Endothelial cell of umbilical vein (primary cell): ENCODE measurements around the gene FARP1. TPM values are rescaled to one million over a fixed set of nuclear protein-coding genes. Genes with fewer than 3 reads are reported as not detected.

Source experiments
- BruUV-seq: library from RNA; stranded (reverse); fragments of 400-500 nt; replicated peaks from 2 replicates; lab custom pipeline; 2021; lab: Mats Ljungman, UMichigan
- CTCF ChIA-PET: fragments of 300-600, 350-600 bp; sonication (Branson Sonifier 250); formaldehyde crosslinking; loops from one replicate; lab custom pipeline; 2021; ENCODE audit warnings: antibody characterized with exemption, inconsistent platforms; lab: Charles Lee
- POLR2A ChIA-PET: fragments of 300-600, 350-600 bp; sonication (Branson Sonifier 250); formaldehyde crosslinking; loops from one replicate; lab custom pipeline; 2021; ENCODE audit warnings: antibody characterized with exemption, inconsistent platforms; lab: Charles Lee
- DNase-seq: peaks from one replicate; pipeline ENCODE4 v3.0.0-alpha.2; 2011; ENCODE audit warnings: low read depth, low spot score
- FAIRE-seq: peaks from 2 replicates; lab custom pipeline; 2011; peaks lifted over from hg19 to GRCh38; lab: Jason Lieb, UNC
- H2AFZ ChIP-seq: 2 replicates; pipeline ENCODE4 v1.6.0; 2012; ENCODE audit warnings: low read depth, low read length, control low read depth, inconsistent platforms
- H3K27ac ChIP-seq: 2 replicates; pipeline ENCODE4 v1.5.1; 2011; ENCODE audit warnings: low read depth, mild to moderate bottlenecking, control low read depth, low read length, moderate library complexity; ENCODE audit not compliant: insufficient read depth
- H3K27me3 ChIP-seq, 2 experiments: 2 replicates each; pipeline versions ENCODE4 v1.6.0 to v1.6.1; 2011; ENCODE audit warnings: low read length in 2 of 2, mixed read lengths in 1 of 2; ENCODE audit not compliant: control insufficient read depth in 2 of 2, insufficient read depth in 2 of 2
- H3K36me3 ChIP-seq, 2 experiments: 2 replicates in 1 of 2; 3 replicates in 1 of 2; pipeline ENCODE4 v1.5.1; 2011; ENCODE audit warnings: low read length in 2 of 2, mild to moderate bottlenecking in 1 of 2, moderate library complexity in 1 of 2; ENCODE audit not compliant: control insufficient read depth in 2 of 2, insufficient read depth in 2 of 2; ENCODE audit errors: extremely low read depth in 1 of 2
- H3K4me1 ChIP-seq: 3 replicates; pipeline ENCODE4 v1.5.1; 2011; ENCODE audit warnings: mild to moderate bottlenecking, low read length; ENCODE audit not compliant: control insufficient read depth, insufficient read depth; ENCODE audit errors: extremely low read depth
- H3K4me2 ChIP-seq: 2 replicates; pipeline ENCODE4 v1.6.1; 2011; ENCODE audit warnings: low read length, control low read depth, mixed read lengths; ENCODE audit not compliant: insufficient read depth
- H3K4me3 ChIP-seq, 3 experiments: fragments of 200-600 bp in 1 of 3; sonication (generic), shearing (Covaris generic) in 1 of 3; replicated peaks in 1 of 3; 2 replicates each; pipeline ENCODE4 v1.5.1; 2011 to 2016; ENCODE audit warnings: control low read depth in 3 of 3, low read length in 3 of 3, mild to moderate bottlenecking in 2 of 3, inconsistent platforms in 1 of 3, low read depth in 1 of 3, moderate library complexity in 1 of 3; ENCODE audit not compliant: insufficient read depth in 1 of 3
- H3K79me2 ChIP-seq: 2 replicates; pipeline ENCODE4 v1.6.0; 2012; ENCODE audit warnings: low read length, inconsistent platforms; ENCODE audit not compliant: control insufficient read depth, insufficient read depth
- H3K9ac ChIP-seq: replicated peaks from 2 replicates; pipeline ENCODE3; 2011; ENCODE audit warnings: low read length, control low read depth; ENCODE audit not compliant: insufficient read depth; ENCODE audit errors: extremely low read depth
- H3K9me1 ChIP-seq: replicated peaks from 3 replicates; pipeline ENCODE4 v1.6.0; 2011; ENCODE audit warnings: mild to moderate bottlenecking, low read length; ENCODE audit not compliant: control insufficient read depth, insufficient read depth; ENCODE audit errors: extremely low read depth
- H3K9me3 ChIP-seq: replicated peaks from 2 replicates; pipeline ENCODE4 v1.5.1; 2012; ENCODE audit warnings: low read length, inconsistent platforms; ENCODE audit not compliant: control insufficient read depth, insufficient read depth
- H4K20me1 ChIP-seq: replicated peaks from 2 replicates; pipeline ENCODE3; 2011; ENCODE audit warnings: mild to moderate bottlenecking, low read length; ENCODE audit not compliant: control insufficient read depth, insufficient read depth; ENCODE audit errors: extremely low read depth
- CTCF ChIP-seq, 2 donors: IDR thresholded peaks; 1 replicate in 1 of 2; 2 replicates in 1 of 2; pipeline ENCODE4 v1.5.1; 2011; ENCODE audit warnings: low read length in 2 of 2, mild to moderate bottlenecking in 2 of 2, moderate library complexity in 2 of 2, control low read depth in 1 of 2, inconsistent platforms in 1 of 2, low read depth in 1 of 2; ENCODE audit not compliant: insufficient read depth in 1 of 2; ENCODE audit errors: extremely low read depth in 1 of 2
- FOS ChIP-seq: IDR thresholded peaks from 2 replicates; pipeline ENCODE4 v1.6.1; 2011; ENCODE audit warnings: mild to moderate bottlenecking, low read length, moderate library complexity, borderline replicate concordance; ENCODE audit not compliant: insufficient read depth
- JUN ChIP-seq: IDR thresholded peaks from 2 replicates; pipeline ENCODE4 v1.6.1; 2011; ENCODE audit warnings: borderline replicate concordance, low read depth; ENCODE audit not compliant: insufficient read length, insufficient read depth
- MAX ChIP-seq: IDR thresholded peaks from 2 replicates; pipeline ENCODE4 v1.6.1; 2011; ENCODE audit not compliant: insufficient read depth, insufficient read length
- MYC ChIP-seq: IDR thresholded peaks from one replicate; pipeline ENCODE4 v1.6.1; 2011; ENCODE audit warnings: mild to moderate bottlenecking, low read depth, low read length
- POLR2A ChIP-seq: IDR thresholded peaks from 2 replicates; pipeline ENCODE4 v1.6.1; 2012; ENCODE audit warnings: low read depth, mild to moderate bottlenecking, control low read depth, low read length
- POLR2AphosphoS5 ChIP-seq: IDR thresholded peaks from 2 replicates; pipeline ENCODE4 v1.6.1; 2012; ENCODE audit warnings: low read depth, mild to moderate bottlenecking, control low read depth, low read length, moderate library complexity; ENCODE audit not compliant: insufficient read depth
- dilution Hi-C: fragments of 300-500 bp; cut with MboI; formaldehyde crosslinking; loops from one replicate; pipeline ENCODE4 v1.15.0; 2019; ENCODE audit warnings: low sequenced_read_pairs; ENCODE audit not compliant: extremely low pct_ligation_motif_present
- intact Hi-C: fragments of 100-400 bp; cut with micrococcal nuclease; formaldehyde crosslinking; loops from one replicate; pipeline ENCODE4 v1.10.0; 2022
- polyA plus RNA-seq, 4 experiments: library from polyadenylated mRNA; depleted of rRNA in 3 of 4; stranded (reverse) in 3 of 4; unstranded in 1 of 4; fragments of >200 nt; gene quantifications; 2 replicates each; pipeline versions ENCODE4 v1.2.1 to v1.2.3, GENCODE V29; 2011 to 2012; ENCODE audit warnings: missing spikeins in 1 of 4
- total RNA-seq: library from RNA; stranded (reverse); gene quantifications from 2 replicates; pipeline ENCODE4 v1.2.3, GENCODE V29; 2021

FARP1 gene
- total and polyA plus RNA-seq, 2 donors (not counting 3 experiments of a cell fraction or from before 2014, with no cell fraction given) = 19.0 to 77.7 TPM

GRCh38 chr13:98471934-98472333 is 329.0 kb downstream of the FARP1 start:
- CTCF ChIA-PET = interaction anchor here (0.7 to 1.3 kb wide), 4 partner anchors 106 to 201 kb away, joined by 3 read pairs; no protein-coding TSS in a partner anchor
- no peak overlapping the region for H3K4me2 ChIP-seq
- no TSS peak for BruUV-seq
- no peak overlapping the region for H3K27ac ChIP-seq
- H3K79me2 ChIP-seq = peaks cover 37% of the 10 kb centered on the region
- DNase-seq (no peak), FAIRE-seq (no peak)
- POLR2A ChIA-PET = no interaction called here
- no peaks in the 10 kb centered on the region for H3K9me3 ChIP-seq
- H3K9ac ChIP-seq = no peak overlapping the region
- peaks cover 11 to 30% of the 10 kb centered on the region in 2 experiments for H3K36me3 ChIP-seq
- TF ChIP-seq POLR2A (no peak), MAX (no peak), MYC (no peak), JUN (no peak), CTCF (IDR thresholded peaks at IDR 0.05; ENCODE audit: extremely low read depth in 1 of 2, insufficient read depth in 1 of 2, low read depth in 1 of 2, low read length in 2 of 2) (no peak), POLR2AphosphoS5 (no peak), FOS (no peak)
- no peaks in the 10 kb centered on the region for H3K9me1 ChIP-seq
- dilution Hi-C loops (no loop called here), intact Hi-C loops (no loop called here)
- no peak overlapping the region for H3K4me3 ChIP-seq
- no peaks in the 10 kb centered on the region for H3K27me3 ChIP-seq
- no peak overlapping the region for H2AFZ ChIP-seq
- H4K20me1 ChIP-seq = no peaks in the 10 kb centered on the region
- peaks cover 17% of the 10 kb centered on the region for H3K4me1 ChIP-seq
